Dermis microvascular lymphatic vessel endothelial cell (primary cell): Measurements from ENCODE around the gene ZNF831. TPM values are rescaled to one million over a fixed set of nuclear protein-coding genes. Genes with fewer than 3 reads are reported as not detected.

Experiments
- DNase-seq, 2 donors: peaks; one replicate each; pipeline versions ENCODE4 v3.0.0 to v3.0.0-alpha.2; 2010; ENCODE audit warnings: low read depth in 2 of 2
- total RNA-seq: library from RNA; depleted of rRNA; stranded (reverse); fragments of >200 nt; gene quantifications from 2 replicates; pipeline ENCODE4 v1.2.1, GENCODE V29; 2014

The ZNF831 gene
- total RNA-seq, 1 donor from 2014 or later = under 0.01 TPM

DNA sequence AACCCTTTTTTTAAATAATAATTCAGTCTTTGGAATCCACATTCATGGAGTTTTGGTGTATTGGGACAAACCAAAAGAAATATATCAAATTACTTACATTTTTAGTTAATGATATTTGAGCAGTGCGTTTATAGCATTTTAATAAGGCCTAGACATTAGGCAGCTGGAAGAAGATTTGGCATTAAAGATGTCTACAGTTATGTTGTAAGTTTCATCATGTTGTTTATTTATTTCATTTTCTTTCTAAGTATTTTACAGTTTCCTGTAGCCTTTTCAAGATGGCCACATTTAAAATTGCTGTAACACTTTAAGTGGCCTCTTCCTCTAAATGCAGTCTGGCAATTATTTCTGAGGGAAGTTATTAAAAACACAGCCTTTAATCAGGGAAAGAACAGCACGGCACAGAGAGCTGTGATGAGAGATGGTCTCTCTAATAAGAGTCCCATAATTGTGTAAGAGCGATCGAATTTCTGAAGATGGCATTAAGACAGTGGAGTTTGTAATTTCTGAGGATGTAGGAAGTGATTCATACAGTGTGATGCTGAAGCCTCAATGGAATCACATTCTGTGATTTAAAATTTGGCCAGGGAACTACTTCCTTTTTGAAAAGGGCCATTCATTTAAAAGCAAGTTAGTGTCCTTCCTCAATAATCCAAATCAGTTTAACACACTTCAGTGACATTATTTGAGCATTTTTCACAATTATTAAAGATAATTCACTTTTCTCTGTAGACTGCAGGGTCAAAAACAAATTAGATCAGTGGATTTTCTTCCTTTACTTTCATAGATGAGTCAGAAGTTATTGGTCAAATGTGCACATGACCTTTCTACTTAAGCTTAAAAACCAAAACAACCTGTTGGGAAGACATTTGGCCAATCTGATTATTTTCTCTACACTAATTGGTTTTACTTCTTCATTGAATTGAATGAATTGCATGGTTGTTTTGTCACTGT is 84.4 kb downstream of the ZNF831 start:
- no peak for DNase-seq

- no peak for DNase-seq
Measured at GRCh38 chr20:59250293-59250692, 86.7 kb downstream of the ZNF831 start.

DNA sequence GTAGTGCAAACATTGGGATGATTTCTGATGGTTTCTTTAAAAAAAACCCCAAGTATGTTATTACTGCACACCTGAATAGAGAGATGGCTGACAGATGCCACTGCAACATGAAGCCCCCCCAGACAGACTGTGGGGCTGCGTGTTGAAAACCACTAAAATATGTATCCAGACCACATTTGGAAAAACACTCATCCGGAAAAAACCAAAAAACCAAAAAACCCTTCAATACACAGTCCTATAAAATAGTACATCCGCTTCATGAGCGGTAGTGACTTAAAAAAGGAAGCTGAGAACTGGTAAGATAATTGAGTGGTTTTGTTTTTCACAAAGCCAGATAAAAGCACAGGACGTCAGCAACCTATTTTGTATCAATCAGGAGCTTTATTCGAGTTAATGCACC is 89.7 kb downstream of the ZNF831 start:
- DNase-seq = no peak

DNA sequence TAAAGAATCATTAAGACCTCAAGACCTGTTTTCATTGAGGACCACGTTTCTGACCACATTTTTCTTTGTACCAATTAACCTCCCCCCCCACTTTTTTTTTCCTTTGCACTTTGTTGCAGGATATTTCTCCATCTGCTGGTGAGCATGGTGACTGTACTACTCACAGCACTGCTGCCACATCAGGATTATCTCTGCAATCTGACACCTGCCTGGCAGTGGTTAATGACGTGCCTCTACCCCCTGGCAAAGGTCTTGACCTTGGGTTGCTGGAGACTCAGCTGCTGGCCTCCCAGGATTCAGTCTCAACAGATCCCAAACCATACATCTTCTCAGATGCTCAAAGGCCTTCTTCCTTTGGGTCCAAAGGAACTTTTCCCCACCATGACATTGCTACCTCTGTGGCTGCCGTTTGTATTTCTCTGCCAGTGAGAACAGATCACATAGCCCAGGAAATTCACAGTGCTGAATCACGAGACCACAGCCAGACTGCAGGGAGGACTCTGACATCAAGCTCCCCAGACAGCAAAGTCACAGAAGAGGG is 90.2 kb downstream of the ZNF831 start:
- no peak for DNase-seq

GRCh38 chr20:59255256-59255655 is 91.6 kb downstream of the ZNF831 start:
- no peak for DNase-seq

DNA sequence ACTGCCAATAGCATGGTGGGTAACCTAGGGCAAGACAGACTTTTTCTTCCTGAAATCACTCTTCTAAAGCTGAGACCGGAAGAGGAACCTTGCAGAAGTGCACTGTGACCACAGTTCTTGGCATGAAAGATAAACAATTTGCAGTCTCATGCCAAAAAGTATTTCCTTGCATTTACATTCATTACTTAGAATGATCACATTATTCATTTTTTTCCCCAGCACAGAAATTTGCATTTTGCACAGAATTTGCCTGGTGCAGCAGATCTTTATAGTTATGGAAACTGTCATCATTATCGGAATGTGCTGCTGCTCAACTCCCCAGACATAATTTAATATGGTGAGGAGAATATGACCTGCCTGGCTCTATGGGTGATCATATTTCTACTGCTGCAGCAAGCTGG is 94.6 kb downstream of the ZNF831 start:
- no peak for DNase-seq

DNA sequence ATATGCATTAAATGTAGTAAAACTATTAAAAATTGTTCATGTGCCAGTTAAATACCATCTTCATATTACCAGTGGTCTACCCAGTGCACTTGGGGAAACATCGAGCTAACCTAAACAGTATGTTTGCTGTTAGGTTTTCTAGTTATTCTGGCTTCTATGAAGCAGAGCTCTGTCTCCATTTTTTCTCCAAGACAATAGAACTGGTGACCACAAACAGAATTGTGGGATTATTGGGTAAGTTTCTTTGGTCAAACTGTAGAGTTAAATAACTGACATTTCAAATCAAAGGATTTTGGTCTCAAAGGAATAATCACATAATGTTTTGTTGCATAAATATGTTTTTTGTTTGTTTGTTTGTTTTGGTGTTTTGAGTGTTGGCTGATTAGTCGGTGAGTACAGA is 96.3 kb downstream of the ZNF831 start:
- DNase-seq = no peak

DNA sequence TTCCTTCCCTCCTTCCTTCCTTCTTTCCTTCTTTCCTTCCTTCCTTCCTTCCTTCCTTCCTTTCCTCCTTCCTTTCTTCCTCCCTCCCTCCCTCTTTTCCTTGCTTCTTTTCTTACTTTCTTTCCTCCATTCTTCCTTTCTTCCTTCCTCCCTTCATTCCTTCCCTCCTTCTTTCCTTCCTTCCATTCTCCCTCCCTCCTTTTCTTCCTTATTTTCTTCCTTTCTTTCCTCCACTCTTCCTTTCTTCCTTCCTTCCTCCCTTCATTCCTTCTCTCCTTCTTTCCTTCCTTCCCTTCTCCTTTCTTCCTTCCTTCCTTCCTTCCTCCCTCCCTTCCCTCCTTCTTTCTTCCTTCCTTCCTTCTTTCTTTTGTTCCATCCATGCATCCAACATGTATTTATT is 101.7 kb downstream of the ZNF831 start:
- no peak for DNase-seq

DNA sequence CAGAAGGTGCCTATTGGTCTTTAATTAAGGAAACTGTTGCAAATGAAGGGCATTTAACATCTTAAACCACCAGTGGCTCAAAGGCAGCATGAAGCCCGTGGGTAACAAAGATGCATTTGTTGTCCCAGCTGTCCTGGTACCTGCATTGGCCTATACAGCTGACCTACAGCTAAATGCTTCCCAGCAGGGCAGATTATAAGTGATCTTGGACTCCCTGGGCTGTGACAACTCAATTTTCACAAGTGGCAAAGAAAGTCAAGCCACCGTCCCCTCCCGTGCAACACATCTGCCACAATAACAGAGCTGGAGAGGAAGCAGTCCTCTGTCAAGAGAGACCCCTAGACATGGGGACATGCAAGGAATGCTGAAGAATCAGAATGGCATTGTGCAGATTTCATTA is 105.2 kb downstream of the ZNF831 start:
- no peak for DNase-seq

DNA sequence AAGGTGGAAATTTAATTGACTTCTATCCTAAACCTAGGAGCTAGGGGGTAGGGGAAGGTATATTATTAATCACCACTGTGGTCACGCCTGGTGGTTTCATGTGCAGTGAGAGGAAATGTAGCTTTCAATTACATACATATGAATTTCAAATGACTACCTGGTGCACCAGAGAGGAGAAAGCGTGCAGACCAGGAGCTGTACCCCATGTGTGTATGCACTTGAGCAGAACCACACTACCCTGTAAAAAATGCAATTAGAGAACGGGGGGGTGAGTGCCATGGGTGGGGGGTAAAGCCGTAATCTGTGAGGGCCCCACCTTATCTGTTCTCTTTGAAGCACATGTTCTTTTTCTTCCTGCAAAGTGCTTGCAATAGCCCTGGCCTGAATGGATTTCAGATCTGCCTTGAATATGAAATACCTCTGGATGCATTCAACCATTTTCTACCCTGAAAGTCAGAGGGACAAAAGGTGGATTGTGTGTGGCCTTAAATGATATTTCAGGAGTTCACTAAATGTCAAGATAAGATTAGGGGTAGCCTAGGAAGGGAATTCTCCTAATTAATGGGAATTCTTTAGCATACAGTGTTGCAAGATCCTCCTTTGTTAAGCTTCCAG is 105.9 kb downstream of the ZNF831 start:
- DNase-seq = no peak

GRCh38 chr20:59270380-59270779 is 106.8 kb downstream of the ZNF831 start:
- DNase-seq = no peak

GRCh38 chr20:59273739-59274357 is 110.2 kb downstream of the ZNF831 start:
- DNase-seq = no peak

GRCh38 chr20:59276938-59277337 is 113.3 kb downstream of the ZNF831 start:
- no peak for DNase-seq

DNA sequence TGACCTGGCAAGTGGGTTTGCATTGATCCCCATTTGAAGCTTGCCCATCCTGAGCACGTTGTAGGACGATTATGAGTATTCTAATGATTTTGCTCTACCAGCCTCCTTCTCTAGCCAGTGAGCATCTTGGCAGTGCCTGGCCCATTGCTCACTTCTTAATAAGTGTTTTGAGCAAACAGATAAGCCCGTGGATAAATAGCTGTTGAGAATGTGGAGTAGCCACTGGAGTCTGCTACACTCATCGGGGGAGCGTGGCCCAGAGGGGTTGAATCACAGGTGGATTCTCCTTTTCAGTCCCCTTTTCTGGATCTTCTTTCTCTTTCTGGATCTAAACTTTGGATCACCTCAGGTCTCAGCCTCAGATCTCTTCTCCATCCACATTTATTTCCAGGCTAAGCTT is 120.8 kb downstream of the ZNF831 start:
- DNase-seq = no peak

DNA sequence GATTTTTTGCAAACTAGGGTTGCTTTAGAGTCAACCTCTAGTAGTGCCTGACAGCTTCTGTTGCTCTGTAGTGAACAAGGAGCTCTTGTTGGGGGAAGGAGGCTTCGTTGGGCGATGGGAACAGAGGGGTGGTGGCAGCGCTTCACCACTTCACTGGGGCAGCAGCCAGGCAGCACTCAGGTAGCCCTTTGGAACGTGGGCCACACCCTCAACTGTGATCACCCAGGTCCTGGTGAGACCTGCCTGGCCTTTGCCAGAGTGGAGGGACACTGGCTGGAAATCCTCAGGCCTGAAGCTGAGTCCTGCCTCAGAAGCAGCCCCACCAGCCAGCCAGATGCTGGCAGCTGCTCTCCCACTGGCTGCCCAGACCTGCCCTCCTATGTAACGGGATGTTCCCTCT is 126.4 kb downstream of the ZNF831 start:
- DNase-seq = no peak

- DNase-seq = no peak
Measured at GRCh38 chr20:59291740-59292383, 128.2 kb downstream of the ZNF831 start.

DNA sequence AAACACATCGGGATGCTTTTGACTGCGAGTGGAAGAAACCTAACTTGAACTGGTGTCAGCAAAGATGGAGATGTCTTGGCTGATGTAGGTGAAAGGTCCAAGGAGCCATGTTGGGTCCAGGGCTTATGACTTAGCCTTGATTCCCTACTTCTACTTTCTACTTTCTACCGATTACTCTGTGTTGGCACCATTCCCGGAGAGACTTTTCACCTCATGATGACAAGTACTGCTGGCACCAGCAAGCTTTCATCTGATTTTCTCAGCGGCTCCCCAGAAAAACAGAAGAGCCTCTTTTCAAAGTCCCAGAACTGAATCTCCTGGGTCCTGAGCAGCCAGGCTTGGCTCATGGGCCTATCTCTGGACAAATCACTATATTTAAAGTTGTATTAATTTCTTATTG is 131.9 kb downstream of the ZNF831 start:
- DNase-seq = no peak

GRCh38 chr20:59297686-59298085 is 134.1 kb downstream of the ZNF831 start:
- DNase-seq = no peak

GRCh38 chr20:59299945-59300332 is 136.3 kb downstream of the ZNF831 start:
- DNase-seq = no peak

GRCh38 chr20:59300333-59301081 is 136.9 kb downstream of the ZNF831 start, which contains the start of gene EDN3:
TSS of gene EDN3 (plus strand) at chr20:59300611. CDS start at chr20:59300813, 202 bp downstream.
- no peak for DNase-seq
